Upper lobe of left lung (tissue), 4 donors: ENCODE measurements around the gene ARHGEF40.

Experiments
- CTCF ChIP-seq, 6 experiments: fragments of 450-650 bp in 4 of 6; fragments of 200-600 bp in 2 of 6; sonication (generic) in 2 of 6; IDR thresholded peaks; one replicate each; pipeline ENCODE4 v1.5.1; 2016 to 2019; ENCODE audit warnings: antibody characterized with exemption in 6 of 6
- EP300 ChIP-seq, 4 donors: sonication (generic); formaldehyde crosslinking; IDR thresholded peaks; one replicate each; pipeline ENCODE4 v1.5.1; 2017; ENCODE audit warnings: antibody characterized with exemption in 4 of 4, control low read depth in 2 of 4
- POLR2A ChIP-seq, 4 donors: fragments of 450-650 bp; IDR thresholded peaks; one replicate each; pipeline ENCODE4 v1.5.1; 2016 to 2017; ENCODE audit warnings: antibody characterized with exemption in 4 of 4, mild to moderate bottlenecking in 2 of 4
- POLR2AphosphoS5 ChIP-seq, 2 donors: sonication (generic); formaldehyde crosslinking; IDR thresholded peaks; one replicate each; pipeline ENCODE4 v1.5.1; 2017; ENCODE audit warnings: antibody characterized with exemption in 2 of 2

GRCh38 chr14:21075719-21076437, 5.8 kb downstream of the ARHGEF40 start:
- no peak for TF ChIP-seq POLR2AphosphoS5 (IDR thresholded peaks at IDR 0.05)
- TF ChIP-seq CTCF (IDR thresholded peaks at IDR 0.05), result no peak
- no peak for TF ChIP-seq POLR2A (IDR thresholded peaks at IDR 0.05)
- TF ChIP-seq EP300 (IDR thresholded peaks at IDR 0.05), result no peak
